DND-41 (cell line): ENCODE measurements around the gene PLPPR2.
A peak's percentile ranks its signal among the peaks of the same experiment; 100 is the strongest.

Experiments
- ATAC-seq: fragments of 200-7000 bp; cut with Tn5 transposase; 3 replicates; pipeline ENCODE4 v1.9.1; 2021; ENCODE audit warnings: low read depth; ENCODE audit not compliant: insufficient read depth
- DNase-seq: peaks from one replicate; pipeline ENCODE4 v3.0.0-alpha.2; 2020
- H2AFZ ChIP-seq: 2 replicates; pipeline ENCODE4 v1.6.0; 2012; ENCODE audit warnings: low read depth, low read length
- H3K27ac ChIP-seq: 2 replicates; pipeline ENCODE4 v1.5.1; 2012; ENCODE audit warnings: low read length, inconsistent platforms
- H3K27me3 ChIP-seq: fragments of 200-600 bp; sonication (generic); 2 replicates; pipeline ENCODE4 v1.6.0; 2012; ENCODE audit warnings: low read length, mild to moderate bottlenecking, inconsistent platforms; ENCODE audit not compliant: insufficient read depth, poor library complexity
- H3K36me3 ChIP-seq: 2 replicates; pipeline ENCODE4 v1.5.1; 2012; ENCODE audit warnings: low read length, inconsistent platforms; ENCODE audit not compliant: insufficient read depth
- H3K4me1 ChIP-seq: 2 replicates; pipeline ENCODE4 v1.5.1; 2012; ENCODE audit warnings: mild to moderate bottlenecking, low read length; ENCODE audit not compliant: insufficient read depth
- H3K4me2 ChIP-seq: 2 replicates; pipeline ENCODE4 v1.6.0; 2012; ENCODE audit warnings: mild to moderate bottlenecking, moderate library complexity, low read length, inconsistent platforms; ENCODE audit not compliant: insufficient read depth
- H3K4me3 ChIP-seq, 2 experiments: fragments of 200-600 bp in 1 of 2; shearing (Covaris generic) in 1 of 2; 2 replicates each; pipeline ENCODE4 v1.5.1; 2012 to 2016; ENCODE audit warnings: inconsistent platforms in 2 of 2, low read length in 2 of 2, mild to moderate bottlenecking in 2 of 2, low read depth in 1 of 2, moderate library complexity in 1 of 2
- H3K79me2 ChIP-seq: 2 replicates; pipeline ENCODE4 v1.6.0; 2012; ENCODE audit warnings: low read length, inconsistent platforms; ENCODE audit not compliant: insufficient read depth
- H3K9ac ChIP-seq: 2 replicates; pipeline ENCODE4 v1.6.0; 2012; ENCODE audit warnings: low read depth, mild to moderate bottlenecking, inconsistent platforms, low read length, moderate library complexity
- H3K9me3 ChIP-seq: 2 replicates; pipeline ENCODE4 v1.5.1; 2012; ENCODE audit warnings: low read length, moderate library complexity, mild to moderate bottlenecking, inconsistent platforms; ENCODE audit not compliant: insufficient read depth, severe bottlenecking
- H4K20me1 ChIP-seq: 2 replicates; pipeline ENCODE4 v1.6.0; 2012; ENCODE audit warnings: low read length; ENCODE audit not compliant: insufficient read depth
- CTCF ChIP-seq: IDR thresholded peaks from 2 replicates; pipeline ENCODE4 v1.5.1; 2012; ENCODE audit warnings: borderline replicate concordance, low read length, moderate library complexity, mild to moderate bottlenecking; ENCODE audit not compliant: poor library complexity, severe bottlenecking; ENCODE audit errors: extremely low read depth
- EZH2 ChIP-seq: IDR thresholded peaks from 3 replicates; pipeline ENCODE4 v1.6.1; 2012; ENCODE audit warnings: borderline replicate concordance, low read depth, mild to moderate bottlenecking, moderate library complexity, low read length, inconsistent platforms; ENCODE audit not compliant: severe bottlenecking

PLPPR2 gene

GRCh38 chr19:11324079-11324661, 31.1 kb upstream of the PLPPR2 start:
- H3K9ac ChIP-seq, result peak overlapping the region; percentile 61
- peak overlapping the region; percentile 53; the same call in 1 of the 2 replicates for H2AFZ ChIP-seq
- ATAC-seq (peak; percentile 85), DNase-seq (peak; percentile 91)
- no peak for TF ChIP-seq CTCF
- TF ChIP-seq EZH2, result no peak
- peaks cover 22% of the 10 kb centered on the region for H3K36me3 ChIP-seq
- H3K9me3 ChIP-seq, result no peaks in the 10 kb centered on the region
- peaks cover 60% of the 10 kb centered on the region for H3K4me1 ChIP-seq
- no peaks in the 10 kb centered on the region for H3K79me2 ChIP-seq
- H3K27me3 ChIP-seq, result no peaks in the 10 kb centered on the region
- no peaks in the 10 kb centered on the region for H4K20me1 ChIP-seq
- peak overlapping the region in 1 of 2 experiments; percentile 32; a peak in 2 of 4 replicates for H3K4me3 ChIP-seq
- H3K4me2 ChIP-seq, result peak overlapping the region; percentile 53
- H3K27ac ChIP-seq, result peak overlapping the region; percentile 99

- DNase-seq (peak; percentile 49), ATAC-seq (peak; percentile 8; the same call in 2 of the 3 replicates)
- H3K27me3 ChIP-seq, result no peaks in the 10 kb centered on the region
- H2AFZ ChIP-seq, result peak overlapping the region; percentile 53; the same call in 1 of the 2 replicates
- peak overlapping the region; percentile 61 for H3K9ac ChIP-seq
- H3K4me2 ChIP-seq, result peak overlapping the region; percentile 53
- no peaks in the 10 kb centered on the region for H4K20me1 ChIP-seq
- no peaks in the 10 kb centered on the region for H3K9me3 ChIP-seq
- H3K4me3 ChIP-seq, result peak overlapping the region in 1 of 2 experiments; percentile 18; a peak in 2 of 4 replicates
- H3K4me1 ChIP-seq, result peaks cover 60% of the 10 kb centered on the region
- peaks cover 26% of the 10 kb centered on the region for H3K36me3 ChIP-seq
- no peaks in the 10 kb centered on the region for H3K79me2 ChIP-seq
- no peak for TF ChIP-seq CTCF
- no peak for TF ChIP-seq EZH2
- peak overlapping the region; percentile 99 for H3K27ac ChIP-seq
Measured at GRCh38 chr19:11324748-11325389, 30.4 kb upstream of the PLPPR2 start.

- Histone ChIP-seq H3K4me3 (no peak overlapping the region), H3K36me3 (peaks cover 28% of the 10 kb centered on the region), H2AFZ (no peak overlapping the region), H4K20me1 (no peaks in the 10 kb centered on the region), H3K27me3 (no peaks in the 10 kb centered on the region), H3K79me2 (no peaks in the 10 kb centered on the region), H3K27ac (peak overlapping the region; percentile 99), H3K4me2 (no peak overlapping the region), H3K9me3 (no peaks in the 10 kb centered on the region), H3K4me1 (peaks cover 57% of the 10 kb centered on the region), H3K9ac (peak overlapping the region; percentile 61; the same call in 1 of the 2 replicates)
- TF ChIP-seq CTCF, result no peak
- TF ChIP-seq EZH2, result no peak
- ATAC-seq (no peak), DNase-seq (no peak)
Measured at GRCh38 chr19:11325544-11325943, 29.7 kb upstream of the PLPPR2 start.
